ENCODE data around the gene USP48. TPM values are rescaled to one million over a fixed set of nuclear protein-coding genes. Genes with fewer than 3 reads are reported as not detected.

The USP48 gene
- total and polyA plus RNA-seq, 7 donors: 12.6 to 77.0 (median 47.1) TPM

GRCh38 chr1:21662426-21663247 is 120.3 kb downstream of the USP48 start:
- Histone ChIP-seq H3K27ac (no peak overlapping the region), H3K27me3 (peaks cover 11 to 81% (median 54%) of the 10 kb centered on the region in 3 donors), H3K4me1 (peaks cover 0 to 6% (median 5%) of the 10 kb centered on the region in 4 donors), H3K36me3 (no peaks in the 10 kb centered on the region), H3K4me3 (no peak overlapping the region), H3K9me3 (no peaks in the 10 kb centered on the region)
- peak; percentile 11 for DNase-seq
- intact Hi-C loops (cut with DNase I): no loop called here
- TF ChIP-seq POLR2AphosphoS5 (IDR thresholded peaks at IDR 0.05) (no peak), EP300 (IDR thresholded peaks at IDR 0.05) (no peak), POLR2A (IDR thresholded peaks at IDR 0.05) (no peak), CTCF (IDR thresholded peaks at IDR 0.05) (no peak)
- 71 to 81% methylated on average over 6 of the region's 6 CpGs for WGBS, 2 donors

GRCh38 chr1:21661886-21662285 is 121.1 kb downstream of the USP48 start:
- H3K27me3 ChIP-seq: peaks cover 4 to 74% (median 47%) of the 10 kb centered on the region in 3 donors
- H3K4me1 ChIP-seq: peaks cover 0 to 6% (median 5%) of the 10 kb centered on the region in 4 donors
- TF ChIP-seq POLR2AphosphoS5 (IDR thresholded peaks at IDR 0.05): no peak
- intact Hi-C loops (cut with DNase I): no loop called here
- H3K36me3 ChIP-seq: no peaks in the 10 kb centered on the region
- H3K9me3 ChIP-seq: no peaks in the 10 kb centered on the region
- H3K4me3 ChIP-seq: no peak overlapping the region
- H3K27ac ChIP-seq: no peak overlapping the region
- peak; percentile 24 for DNase-seq
- 33 to 73% methylated on average over 5 of the region's 5 CpGs for WGBS, 2 donors

GRCh38 chr1:21659924-21660326 is 123.0 kb downstream of the USP48 start:
- Histone ChIP-seq H3K36me3 (no peaks in the 10 kb centered on the region), H3K9me3 (no peaks in the 10 kb centered on the region), H3K27me3 (peaks cover 0 to 54% (median 27%) of the 10 kb centered on the region in 3 donors), H3K27ac (no peak overlapping the region), H3K4me3 (no peak overlapping the region), H3K4me1 (peaks cover 0 to 6% (median 5%) of the 10 kb centered on the region in 4 donors)
- WGBS, 2 donors: 36 to 54% methylated on average over 4 of the region's 4 CpGs
- no peak for DNase-seq
- TF ChIP-seq POLR2A (IDR thresholded peaks at IDR 0.05) (no peak), EP300 (IDR thresholded peaks at IDR 0.05) (no peak), CTCF (IDR thresholded peaks at IDR 0.05) (no peak), POLR2AphosphoS5 (IDR thresholded peaks at IDR 0.05) (no peak)
- intact Hi-C loops (cut with DNase I): loop anchor here (2.0 kb wide), 1 partner anchor 151 kb away; the partner anchor contains the start of gene ALPL

GRCh38 chr1:21659099-21659923 is 123.6 kb downstream of the USP48 start:
- intact Hi-C loops (cut with DNase I): loop anchor here (2.0 kb wide), 1 partner anchor 151 kb away; the partner anchor contains the start of gene ALPL
- WGBS, 2 donors: 1 to 2% methylated on average over 64 of the region's 64 CpGs
- TF ChIP-seq CTCF (IDR thresholded peaks at IDR 0.05): peak; percentile 82 to 96 (median 84)
- TF ChIP-seq EP300 (IDR thresholded peaks at IDR 0.05): no peak
- H3K4me3 ChIP-seq: no peak overlapping the region
- peaks cover 0 to 6% (median 5%) of the 10 kb centered on the region in 4 donors for H3K4me1 ChIP-seq
- H3K36me3 ChIP-seq: no peaks in the 10 kb centered on the region
- H3K27ac ChIP-seq: no peak overlapping the region
- DNase-seq: peak; percentile 77
- peaks cover 0 to 51% (median 24%) of the 10 kb centered on the region in 3 donors for H3K27me3 ChIP-seq
- no peaks in the 10 kb centered on the region for H3K9me3 ChIP-seq
